ENCODE measurements around the gene SLC1A3.

Gene SLC1A3

GRCh38 chr5:36600917-36601527 is 5.4 kb upstream of the SLC1A3 start:
- DNase-seq, result no peak

DNA sequence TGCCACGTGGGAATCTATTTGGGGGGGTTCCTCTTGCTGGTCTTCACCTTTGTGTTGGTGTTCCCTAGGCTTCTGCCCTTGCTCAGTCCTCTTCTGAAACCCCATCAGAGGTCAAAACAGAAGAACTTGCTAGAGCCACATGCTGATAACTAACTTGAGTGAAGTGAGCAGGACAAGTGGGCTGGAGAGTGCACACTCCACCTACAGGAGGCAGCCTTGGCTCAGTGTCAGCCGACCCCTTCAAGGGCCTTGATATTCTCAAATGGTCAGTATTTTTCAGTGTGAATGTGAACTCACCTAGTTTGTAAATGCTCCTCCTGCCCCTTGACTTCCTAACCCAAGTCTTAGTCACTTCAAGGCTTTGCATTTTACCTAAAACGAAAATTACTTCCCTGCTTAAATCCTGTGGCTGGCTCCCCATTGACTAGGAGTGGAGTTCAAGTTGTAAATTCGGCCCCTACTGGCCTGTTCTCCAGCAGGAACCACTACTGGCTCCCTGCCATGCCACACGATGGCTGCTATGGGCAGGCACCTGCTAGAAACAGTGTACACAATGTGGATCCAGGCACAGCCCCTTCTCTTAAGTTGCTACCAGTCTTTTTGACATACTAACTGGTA is 3.6 kb upstream of the SLC1A3 start:
- DNase-seq, result no peak

DNA sequence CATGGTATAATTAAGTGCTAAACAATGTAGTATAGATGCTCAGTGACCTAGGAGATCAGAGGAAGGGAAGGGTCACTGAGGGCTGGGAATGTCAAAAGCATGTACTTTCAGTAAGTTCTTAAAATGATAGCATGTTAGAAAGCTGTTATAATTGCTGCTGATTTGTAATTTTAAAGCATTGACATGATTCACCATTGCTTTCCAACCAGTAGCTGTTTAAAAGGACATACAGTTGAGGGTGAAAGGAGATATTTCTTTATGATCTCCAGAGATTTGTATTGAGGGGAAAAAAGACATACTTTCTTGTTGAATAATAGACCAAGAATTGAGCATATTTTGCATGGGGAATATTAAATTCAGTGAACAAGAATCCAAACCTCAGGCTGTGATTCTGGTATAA is 1.2 kb upstream of the SLC1A3 start:
- no peak for DNase-seq

DNA sequence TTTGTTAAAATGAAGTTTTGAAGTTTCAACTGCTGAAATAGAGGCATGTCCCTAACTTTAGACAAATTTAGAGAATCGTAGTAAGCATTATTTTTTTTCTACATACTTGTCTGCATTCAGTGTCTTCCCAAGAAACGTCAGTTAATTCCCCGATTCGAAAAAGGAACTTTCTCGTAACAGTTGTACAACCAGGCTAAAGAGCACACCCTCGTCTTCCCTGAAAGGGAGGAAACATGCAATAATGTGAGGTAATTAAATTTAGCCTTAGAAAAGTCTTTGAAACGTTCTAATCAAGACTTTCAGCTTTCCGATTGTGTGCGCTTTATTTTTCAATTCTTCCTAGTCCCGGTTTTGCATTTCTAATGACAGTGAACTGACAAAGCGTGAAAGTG is 374 bp upstream of the SLC1A3 start:
- DNase-seq, result no peak

DNA sequence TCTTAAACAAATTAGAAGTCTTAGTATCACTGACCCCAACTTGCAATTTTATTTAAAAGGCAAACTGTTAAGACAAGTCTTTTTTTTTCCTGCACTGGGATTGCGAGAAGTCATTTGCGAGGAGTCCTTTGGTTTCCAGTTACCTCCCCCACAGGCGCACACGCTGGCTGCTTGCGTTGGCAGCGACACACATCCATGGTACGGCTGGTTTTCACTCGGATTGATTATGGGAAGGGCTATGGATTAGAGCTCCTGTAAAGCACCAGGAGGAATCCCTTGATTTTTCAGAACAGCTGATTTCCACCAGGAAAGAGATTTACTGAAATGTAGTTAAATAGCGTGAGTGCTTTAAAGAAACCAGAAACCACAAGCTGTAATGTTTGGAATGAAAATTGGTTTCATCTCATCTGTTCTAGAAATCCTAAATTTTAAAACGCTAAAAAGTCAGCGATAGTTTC is 737 bp downstream of the SLC1A3 start:
- DNase-seq, result no peak

GRCh38 chr5:36607838-36608783 is 1.7 kb downstream of the SLC1A3 start:
- no peak for DNase-seq

GRCh38 chr5:36610621-36611020 is 4.2 kb downstream of the SLC1A3 start:
- DNase-seq, result no peak

DNA sequence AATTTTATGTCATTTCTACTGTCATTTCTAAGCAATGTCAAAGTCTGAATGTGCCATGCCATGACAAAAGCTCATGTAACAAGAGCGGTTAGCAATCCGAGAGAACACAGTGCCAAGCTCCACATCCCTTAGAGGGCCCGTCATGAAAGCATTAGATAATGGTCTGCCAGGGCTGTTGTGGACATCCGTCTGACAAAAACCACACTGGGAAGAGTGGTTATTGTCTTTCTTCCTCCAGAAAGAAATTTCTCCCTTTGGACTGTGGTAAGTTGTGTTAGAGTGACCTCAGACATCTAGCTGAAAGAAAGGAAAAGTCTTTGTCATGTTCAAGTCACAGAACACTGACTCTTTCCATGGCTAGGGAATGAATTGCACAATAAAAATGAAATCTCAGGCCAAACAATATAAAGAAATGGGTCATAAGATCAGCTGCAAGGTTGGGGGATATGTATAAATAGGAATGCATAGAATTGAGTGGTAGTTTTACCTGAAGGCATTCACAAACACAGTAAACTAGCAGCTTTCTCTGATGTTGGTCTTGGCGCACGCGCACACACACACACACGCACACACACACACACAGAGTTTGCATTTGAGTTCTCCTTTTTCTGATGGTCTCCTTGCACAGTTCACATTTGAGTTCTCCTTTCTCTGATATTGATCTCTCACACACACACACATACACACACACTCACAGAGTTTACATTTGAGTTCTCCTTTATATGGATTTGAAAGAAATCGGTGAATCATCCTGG is 5.3 kb downstream of the SLC1A3 start:
- DNase-seq, result no peak

- no peak for DNase-seq
These were observed 6.8 kb downstream of the SLC1A3 start for GRCh38 chr5:36613241-36613640.

DNA sequence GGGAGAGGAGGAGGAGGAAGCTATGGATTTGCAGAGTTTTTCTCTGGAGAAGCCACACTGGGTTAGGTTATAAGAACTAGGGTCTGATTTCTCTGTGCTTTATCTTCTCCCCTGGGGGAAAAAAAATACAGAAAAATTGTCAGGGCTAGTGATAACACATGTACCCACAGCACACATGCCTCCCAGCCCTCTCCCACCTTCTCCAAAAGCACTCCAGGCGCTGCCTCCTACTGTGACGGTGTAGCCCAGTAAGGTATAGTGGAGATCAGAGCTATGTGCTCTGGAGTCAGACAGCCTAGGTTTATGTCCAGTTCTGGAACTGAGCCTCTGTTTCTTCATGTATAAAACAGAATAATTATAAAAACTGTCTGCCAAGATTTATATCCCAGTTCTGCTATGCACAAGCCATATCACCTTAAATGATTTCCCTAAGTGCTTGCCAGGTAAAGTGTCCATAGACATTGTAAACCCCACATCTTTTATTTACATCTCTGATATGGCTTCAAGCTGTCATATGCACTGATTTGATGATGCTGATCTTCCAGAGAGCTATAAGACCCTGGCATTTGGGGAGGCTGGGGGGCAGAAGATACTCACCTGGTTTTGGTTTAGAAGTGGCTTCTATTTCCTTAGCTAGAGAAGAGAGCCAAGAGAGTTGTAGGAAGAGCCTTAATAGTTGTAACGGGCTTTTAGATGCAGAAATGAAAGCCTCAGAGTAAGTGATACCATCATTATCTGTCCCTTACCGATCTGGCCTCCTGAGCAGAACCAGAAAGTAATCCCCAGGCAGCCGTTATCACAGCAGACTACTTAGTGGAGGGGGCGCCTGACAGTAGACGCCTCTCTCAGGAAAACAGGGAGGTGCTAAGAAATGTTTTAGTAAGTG is 7.6 kb downstream of the SLC1A3 start:
- DNase-seq, result no peak

GRCh38 chr5:36614657-36615308 is 8.4 kb downstream of the SLC1A3 start:
- DNase-seq, result no peak

DNA sequence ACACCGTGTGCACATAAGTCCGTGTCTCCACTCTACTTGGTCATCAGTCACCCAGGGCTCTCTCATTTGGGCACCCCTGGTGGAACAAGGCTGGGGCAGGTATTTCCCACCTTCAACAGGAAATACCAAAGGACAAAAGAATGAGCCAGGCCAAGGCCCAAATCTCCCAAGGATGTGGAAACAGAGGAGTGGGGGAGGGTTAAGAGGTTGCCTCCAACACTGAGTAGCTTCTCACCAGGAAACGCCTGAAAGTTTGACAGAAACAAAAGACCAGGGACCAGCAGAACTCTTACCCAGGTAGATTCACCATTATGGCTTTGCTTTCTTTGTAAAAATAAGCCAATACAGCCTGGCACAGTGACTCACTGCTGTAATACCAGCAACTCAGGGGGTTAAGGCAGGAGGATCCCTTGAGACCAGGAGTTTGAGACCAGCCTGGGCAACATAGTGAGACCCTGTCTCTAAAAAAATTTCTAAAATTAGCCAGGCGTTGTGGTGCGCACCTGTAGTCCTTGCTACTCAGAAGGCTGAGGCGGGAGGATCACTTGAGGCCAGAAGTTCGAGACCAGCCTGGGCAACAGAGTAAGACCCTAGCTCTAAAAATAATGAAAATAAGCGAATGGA is 12.7 kb downstream of the SLC1A3 start:
- DNase-seq, result no peak

DNA sequence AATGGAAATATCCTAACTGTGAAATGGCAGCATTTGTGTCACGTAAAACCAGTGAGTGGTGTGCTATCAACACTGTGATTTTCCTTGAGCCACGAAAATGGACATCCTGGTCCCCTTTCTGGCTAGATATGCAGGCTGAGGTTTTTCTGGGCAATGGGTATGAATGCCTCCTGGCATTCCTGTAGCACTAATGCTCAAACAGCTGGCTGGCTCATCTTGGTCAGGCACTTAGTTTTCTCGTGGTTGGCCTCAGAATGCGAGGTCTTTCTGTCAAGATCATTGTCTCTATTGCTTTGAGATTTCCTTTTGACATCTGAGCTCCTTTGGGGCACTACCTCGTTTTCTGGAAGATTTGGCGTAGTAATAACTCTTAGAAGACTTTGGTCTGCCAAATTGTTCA is 15.6 kb downstream of the SLC1A3 start:
- DNase-seq, result no peak

- no peak for DNase-seq
These were observed 17.4 kb downstream of the SLC1A3 start for GRCh38 chr5:36623832-36624231.

GRCh38 chr5:36624277-36624676 is 17.9 kb downstream of the SLC1A3 start:
- no peak for DNase-seq

- DNase-seq, result no peak
These were observed 22.3 kb downstream of the SLC1A3 start for GRCh38 chr5:36628695-36629094.

DNA sequence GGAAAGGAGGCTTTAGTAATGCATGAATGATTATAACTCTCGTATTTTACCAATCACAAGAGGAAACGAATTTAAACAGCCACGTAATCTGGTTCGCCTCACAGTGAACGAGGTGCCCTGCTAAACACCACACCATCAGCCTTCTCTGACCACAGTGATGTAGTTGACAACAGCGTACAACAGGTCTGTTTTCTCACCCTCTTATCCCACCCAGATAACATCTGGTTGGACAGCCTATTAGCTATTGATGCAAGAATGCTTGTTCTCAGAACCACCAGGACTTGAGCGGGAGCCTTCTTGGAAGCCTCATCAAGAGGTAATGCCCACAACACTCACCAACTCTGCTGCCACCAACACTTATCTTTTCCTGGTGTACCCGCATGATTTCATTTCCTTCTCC is 23.3 kb downstream of the SLC1A3 start:
- DNase-seq, result no peak

- no peak for DNase-seq
These were observed 24.1 kb downstream of the SLC1A3 start for GRCh38 chr5:36630201-36631145.

DNA sequence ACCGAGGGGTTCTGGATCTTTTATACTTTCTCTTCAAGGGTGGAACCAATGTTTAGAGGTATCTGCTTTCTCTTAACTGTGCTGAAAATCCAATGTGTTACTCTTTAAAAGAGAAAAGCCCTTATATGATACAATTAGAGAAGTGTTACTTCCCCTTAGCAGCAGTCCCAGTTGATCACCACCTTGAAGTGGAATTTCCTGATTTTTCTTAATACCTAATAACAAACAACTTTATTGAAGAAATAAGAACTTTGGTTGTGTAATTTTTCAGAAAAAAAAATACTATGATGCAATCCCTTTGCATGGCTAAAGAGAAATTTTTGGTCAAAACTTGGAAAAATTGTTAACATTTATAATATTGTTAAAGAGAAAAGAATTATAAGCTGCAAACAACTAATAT is 24.7 kb downstream of the SLC1A3 start:
- no peak for DNase-seq

Measured in NCI-H1105 (cell line).